Measurements from ENCODE around the gene PTPRM. TPM values are rescaled to one million over a fixed set of nuclear protein-coding genes. Genes with fewer than 3 reads are reported as not detected.
A peak's percentile ranks its signal among the peaks of the same experiment; 100 is the strongest.

Gene PTPRM
- total and polyA plus RNA-seq, 2 of the 4 experiments (the other 2 are of a cell fraction) = 28.3 to 51.2 TPM

GRCh38 chr18:7592305-7593071 lies 25.4 kb downstream of the PTPRM start:
- H3K79me1 ChIP-seq (ENCODE audit: low read depth in 1 of 2, low read length in 2 of 2) = peaks cover 25 to 55% of the 10 kb centered on the region in 2 experiments
- peak overlapping the region; percentile 34 for H3K4ac ChIP-seq (ENCODE audit: low read depth, low read length)
- BruUV-seq (replicated peaks) = no TSS peak
- H3K4me1 ChIP-seq (ENCODE audit: control insufficient read depth, insufficient read depth, low read length) = peaks cover 4% of the 10 kb centered on the region
- WGBS, 2 experiments (ENCODE audit: extremely low coverage in 2 of 2, insufficient read length in 1 of 2) = no CpG with 5 or more reads among the region's 4 CpGs
- ATAC-seq (ENCODE audit: low read depth) (no peak), DNase-seq (no peak)
- no peaks in the 10 kb centered on the region for H3K36me3 ChIP-seq (ENCODE audit: control insufficient read depth, insufficient read depth, low read length)
- peaks cover 3% of the 10 kb centered on the region; the same call in 1 of the 2 replicates for H4K20me1 ChIP-seq (ENCODE audit: insufficient read depth, low read length)
- no peak overlapping the region for H4K8ac ChIP-seq (ENCODE audit: low read depth in 2 of 2, low read length in 2 of 2)
- H3K14ac ChIP-seq (replicated peaks; ENCODE audit: low read depth, low read length) = no peak overlapping the region
- no peak overlapping the region for H3K23ac ChIP-seq (ENCODE audit: low read depth, low read length)
- no peak overlapping the region for H3K4me2 ChIP-seq (ENCODE audit: low read depth, low read length)
- ChIA-PET CTCF (no interaction called here), POLR2A (ENCODE audit: unreplicated experiment) (no interaction called here)
- H2BK120ac ChIP-seq (ENCODE audit: low read depth, low read length) = no peak overlapping the region
- no peak overlapping the region for H3K9ac ChIP-seq (ENCODE audit: low read depth, low read length)
- H2BK5ac ChIP-seq (ENCODE audit: low read depth, low read length, poor library complexity, severe bottlenecking) = no peak overlapping the region
- no peaks in the 10 kb centered on the region for H3K9me3 ChIP-seq (ENCODE audit: control insufficient read depth, insufficient read depth, low read length)
- no peaks in the 10 kb centered on the region for H3K27me3 ChIP-seq (ENCODE audit: control insufficient read depth, insufficient read depth, low read length)
- dilution Hi-C loops (cut with HindIII; ENCODE audit: low sequenced_read_pairs, unreplicated experiment) (no loop called here), in situ Hi-C loops (cut with MboI; ENCODE audit: low sequenced_read_pairs) (loop anchor here (25.0 kb wide), 1 partner anchor 320 kb away; no protein-coding TSS in a partner anchor), intact Hi-C loops (cut with micrococcal nuclease) (no loop called here)
- no peak overlapping the region for H2BK15ac ChIP-seq (ENCODE audit: low read depth, low read length)
- H3K18ac ChIP-seq (ENCODE audit: low read depth, low read length) = no peak overlapping the region
- H3K56ac ChIP-seq (ENCODE audit: extremely low read depth, insufficient read depth, low read length) = no peak overlapping the region
- H2AK5ac ChIP-seq (ENCODE audit: low read depth, low read length) = peak overlapping the region; percentile 13; the same call in 1 of the 2 replicates
- peaks cover 11% of the 10 kb centered on the region; the same call in 1 of the 2 replicates for H3K9me1 ChIP-seq (ENCODE audit: insufficient read depth, low read length)
- H2AK9ac ChIP-seq (replicated peaks; ENCODE audit: low read depth, low read length, poor library complexity) = no peak overlapping the region
- no peak overlapping the region for H3K27ac ChIP-seq (ENCODE audit: insufficient read depth, low read length)
- no peak overlapping the region for H3K4me3 ChIP-seq (ENCODE audit: insufficient read depth, low read depth, low read length)
- no peak overlapping the region for H2BK20ac ChIP-seq (ENCODE audit: low read depth, low read length)
- no peak overlapping the region for H4K91ac ChIP-seq (ENCODE audit: insufficient read depth, low read depth, low read length)
- TF ChIP-seq BHLHE40 (IDR thresholded peaks at IDR 0.05; ENCODE audit: low read depth, low read length) (no peak), CHD1 (IDR thresholded peaks at IDR 0.05; ENCODE audit: low read depth, low read length) (no peak), MAFK (IDR thresholded peaks at IDR 0.05; ENCODE audit: low read depth, low read length) (no peak), NFE2L2 (IDR thresholded peaks at IDR 0.05; ENCODE audit: low read depth, low read length) (no peak), MXI1 (IDR thresholded peaks at IDR 0.05; ENCODE audit: borderline replicate concordance, low read depth, low read length) (no peak), CEBPB (IDR thresholded peaks at IDR 0.05; ENCODE audit: low read depth, low read length) (no peak), RCOR1 (IDR thresholded peaks at IDR 0.05; ENCODE audit: insufficient replicate concordance, low read length) (no peak), MAZ (IDR thresholded peaks at IDR 0.05; ENCODE audit: borderline replicate concordance, low read depth, low read length) (no peak), SMC3 (IDR thresholded peaks at IDR 0.05; ENCODE audit: low read depth, low read length) (no peak), FOS (IDR thresholded peaks at IDR 0.05; ENCODE audit: low read depth, low read length) (no peak), RAD21 (IDR thresholded peaks at IDR 0.05; ENCODE audit: low read length) (no peak)
- H2AFZ ChIP-seq (replicated peaks; ENCODE audit: low read length, poor library complexity) = no peak overlapping the region
- H4K5ac ChIP-seq (ENCODE audit: low read depth, low read length) = no peak overlapping the region
